WTC11 (cell line): ENCODE results near the gene BDH1. TPM values are rescaled to one million over a fixed set of nuclear protein-coding genes. Genes with fewer than 3 reads are reported as not detected.

ENCODE experiments used
- ATAC-seq: fragments of 200-7000 bp; cut with Tn5 transposase; 2 replicates; pipeline ENCODE4 v1.10.0; 2021; ENCODE audit warnings: mild to moderate bottlenecking, moderate library complexity
- CTCF ChIA-PET: fragments of 300-600 bp; sonication (Branson Sonifier 250); formaldehyde crosslinking; loops from one replicate; lab custom pipeline; 2021; ENCODE audit warnings: antibody characterized with exemption; lab: Charles Lee
- POLR2A ChIA-PET: fragments of 350-600 bp; sonication (Branson Sonifier 250); formaldehyde crosslinking; loops from one replicate; lab custom pipeline; 2021; ENCODE audit warnings: antibody characterized with exemption; lab: Charles Lee
- DNase-seq: peaks from one replicate; pipeline ENCODE4 v3.0.0; 2021; ENCODE audit warnings: low spot score
- H3K27ac Mint-ChIP-seq: 2 replicates; pipeline ENCODE4 v1.8.0; 2021; ENCODE audit warnings: mixed read lengths
- H3K27me3 Mint-ChIP-seq: 2 replicates; pipeline ENCODE4 v1.8.0; 2021; ENCODE audit warnings: low read depth, mild to moderate bottlenecking, moderate library complexity, mixed read lengths
- H3K36me3 Mint-ChIP-seq: 2 replicates; pipeline ENCODE4 v1.8.0; 2021; ENCODE audit warnings: mixed read lengths
- H3K4me1 Mint-ChIP-seq: 2 replicates; pipeline ENCODE4 v1.8.0; 2022; ENCODE audit warnings: mixed read lengths
- H3K4me3 Mint-ChIP-seq: 2 replicates; pipeline ENCODE4 v1.8.0; 2021; ENCODE audit warnings: mild to moderate bottlenecking, moderate library complexity, mixed read lengths
- H3K9me3 Mint-ChIP-seq: 2 replicates; pipeline ENCODE4 v1.8.0; 2021; ENCODE audit warnings: mixed read lengths
- CREB1 ChIP-seq: sonication (generic); formaldehyde crosslinking; IDR thresholded peaks from 2 replicates; pipeline ENCODE4 v1.8.0; 2023; ENCODE audit warnings: mild to moderate bottlenecking, missing genetic modification reagents
- CREM ChIP-seq: sonication (generic); formaldehyde crosslinking; IDR thresholded peaks from 2 replicates; pipeline ENCODE4 v1.8.1; 2022; ENCODE audit warnings: mild to moderate bottlenecking, missing genetic modification reagents, moderate library complexity
- EMX1 ChIP-seq: fragments of 250-450 bp; sonication (Bioruptor Pico); IDR thresholded peaks from 2 replicates; pipeline ENCODE4 v1.8.0; 2021; ENCODE audit warnings: mild to moderate bottlenecking
- ESRRA ChIP-seq: sonication (generic); formaldehyde crosslinking; IDR thresholded peaks from 2 replicates; pipeline ENCODE4 v1.8.1; 2022; ENCODE audit warnings: mild to moderate bottlenecking, missing genetic modification reagents, borderline replicate concordance
- FOXJ3 ChIP-seq: sonication (generic); formaldehyde crosslinking; IDR thresholded peaks from 2 replicates; pipeline ENCODE4 v1.9.0; 2021; ENCODE audit warnings: missing genetic modification reagents, mild to moderate bottlenecking, borderline replicate concordance
- FOXK1 ChIP-seq: sonication (generic); formaldehyde crosslinking; IDR thresholded peaks from 2 replicates; pipeline ENCODE4 v1.8.0; 2022; ENCODE audit warnings: mild to moderate bottlenecking, moderate library complexity, missing genetic modification reagents
- MXD4 ChIP-seq: fragments of 250-450 bp; sonication (Bioruptor Pico); IDR thresholded peaks from 2 replicates; pipeline ENCODE4 v1.8.0; 2021; ENCODE audit warnings: mild to moderate bottlenecking, moderate library complexity, borderline replicate concordance
- NFATC4 ChIP-seq: fragments of 250-450 bp; sonication (Bioruptor Pico); IDR thresholded peaks from 2 replicates; pipeline ENCODE4 v1.9.0; 2021; ENCODE audit warnings: mild to moderate bottlenecking
- NR3C1 ChIP-seq: sonication (generic); formaldehyde crosslinking; conservative IDR thresholded peaks from 2 replicates; pipeline ENCODE4 v1.8.1; 2023; ENCODE audit warnings: low read depth, mild to moderate bottlenecking, missing genetic modification reagents
- PRRX2 ChIP-seq: fragments of 250-450 bp; sonication (Bioruptor Pico); IDR thresholded peaks from 2 replicates; pipeline ENCODE4 v1.8.0; 2021; ENCODE audit warnings: mild to moderate bottlenecking
- SMAD3 ChIP-seq: sonication (generic); formaldehyde crosslinking; IDR thresholded peaks from 2 replicates; pipeline ENCODE4 v1.8.0; 2022; ENCODE audit warnings: missing genetic modification reagents, mild to moderate bottlenecking, borderline replicate concordance
- ZNF121 ChIP-seq: sonication (generic); formaldehyde crosslinking; IDR thresholded peaks from 2 replicates; pipeline ENCODE4 v1.8.0; 2023; ENCODE audit warnings: missing genetic modification reagents
- ZNF416 ChIP-seq: fragments of 250-450 bp; sonication (Bioruptor Pico); IDR thresholded peaks from 2 replicates; pipeline ENCODE4 v1.9.0; 2021; ENCODE audit warnings: mild to moderate bottlenecking, inconsistent platforms
- ZNF423 ChIP-seq: fragments of 250-450 bp; sonication (Bioruptor Pico); IDR thresholded peaks from 2 replicates; pipeline ENCODE4 v2.1.2; 2022; ENCODE audit warnings: mild to moderate bottlenecking, moderate library complexity
- total RNA-seq: library from RNA; stranded (reverse); gene quantifications from 3 replicates; pipeline ENCODE4 v1.2.3, GENCODE V29; 2021
- TF ChIP-seq, protein P1 (sequence below): sonication (generic); formaldehyde crosslinking; IDR thresholded peaks from 2 replicates; pipeline ENCODE4 v1.8.0; 2023; ENCODE audit warnings: missing genetic modification reagents, mild to moderate bottlenecking, borderline replicate concordance
- TF ChIP-seq, protein P2 (sequence below): sonication (generic); formaldehyde crosslinking; IDR thresholded peaks from 2 replicates; pipeline ENCODE4 v1.8.1; 2023; ENCODE audit warnings: mild to moderate bottlenecking, missing genetic modification reagents
- TF ChIP-seq, protein P3 (sequence below): fragments of 200-600 bp; IDR thresholded peaks from 2 replicates; pipeline ENCODE4 v1.8.0; 2022; ENCODE audit warnings: antibody characterized with exemption
- TF ChIP-seq, protein P4 (sequence below): sonication (generic); formaldehyde crosslinking; IDR thresholded peaks from 2 replicates; pipeline ENCODE4 v1.8.1; 2023; ENCODE audit warnings: mild to moderate bottlenecking, missing genetic modification reagents, moderate library complexity
- TF ChIP-seq, protein P5 (sequence below): fragments of 250-450 bp; sonication (Bioruptor Pico); conservative IDR thresholded peaks from 2 replicates; pipeline ENCODE4 v1.9.0; 2021; ENCODE audit warnings: mild to moderate bottlenecking
- TF ChIP-seq, protein P6 (sequence below): sonication (generic); formaldehyde crosslinking; IDR thresholded peaks from 2 replicates; pipeline ENCODE4 v1.8.1; 2022; ENCODE audit warnings: mild to moderate bottlenecking, missing genetic modification reagents, moderate library complexity, borderline replicate concordance
- TF ChIP-seq, protein P7 (sequence below): fragments of 250-450 bp; sonication (Bioruptor Pico); IDR thresholded peaks from 2 replicates; pipeline ENCODE4 v1.9.0; 2021; ENCODE audit warnings: mild to moderate bottlenecking
- TF ChIP-seq, protein P8 (sequence below): sonication (generic); formaldehyde crosslinking; IDR thresholded peaks from 2 replicates; pipeline ENCODE4 v1.8.1; 2023; ENCODE audit warnings: mild to moderate bottlenecking, moderate library complexity, missing genetic modification reagents

BDH1 gene
- total RNA-seq, 1 experiment from 2014 or later = 26.8 TPM

DNA sequence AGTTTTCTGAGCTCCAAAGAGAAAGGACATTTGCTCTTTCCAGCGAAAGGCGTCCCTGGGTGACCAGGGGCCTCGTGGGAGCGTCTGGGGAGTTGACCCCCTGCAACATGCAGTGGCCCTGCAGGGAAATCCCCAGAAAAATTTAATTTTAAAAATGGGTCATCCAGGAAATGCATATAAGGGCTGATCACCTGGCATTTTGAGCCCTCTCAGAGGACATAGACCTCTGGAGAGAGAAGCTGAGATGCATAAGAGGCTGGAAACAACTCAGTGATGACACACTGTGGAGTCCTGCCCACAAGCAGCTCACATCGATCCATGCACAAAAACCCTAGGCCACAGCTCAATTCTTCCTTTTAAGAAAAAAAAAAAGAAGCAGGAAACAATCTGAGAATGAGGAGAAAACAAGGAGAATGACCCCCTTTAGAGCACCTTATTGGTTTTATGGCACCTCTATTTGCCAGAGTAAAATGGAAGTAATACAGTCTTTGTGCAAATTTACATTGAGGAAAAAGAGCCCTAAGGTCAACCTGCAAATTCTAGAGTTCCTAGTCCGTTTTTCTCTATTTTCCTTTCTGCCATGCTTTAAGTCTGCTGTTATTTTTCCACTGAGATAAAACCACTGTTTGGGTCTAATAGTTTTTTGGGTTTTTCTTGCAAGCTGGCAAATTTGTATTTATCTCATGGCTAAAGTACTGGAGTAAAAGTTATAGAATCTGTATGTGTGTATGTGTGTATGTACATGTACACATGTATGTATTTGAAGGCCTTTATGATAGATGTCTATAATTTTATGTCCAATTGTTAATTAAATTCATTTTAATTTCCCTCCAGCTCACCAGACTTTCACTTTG, 6.9 kb upstream of the BDH1 start (continued):
- TF ChIP-seq, protein P1, sequence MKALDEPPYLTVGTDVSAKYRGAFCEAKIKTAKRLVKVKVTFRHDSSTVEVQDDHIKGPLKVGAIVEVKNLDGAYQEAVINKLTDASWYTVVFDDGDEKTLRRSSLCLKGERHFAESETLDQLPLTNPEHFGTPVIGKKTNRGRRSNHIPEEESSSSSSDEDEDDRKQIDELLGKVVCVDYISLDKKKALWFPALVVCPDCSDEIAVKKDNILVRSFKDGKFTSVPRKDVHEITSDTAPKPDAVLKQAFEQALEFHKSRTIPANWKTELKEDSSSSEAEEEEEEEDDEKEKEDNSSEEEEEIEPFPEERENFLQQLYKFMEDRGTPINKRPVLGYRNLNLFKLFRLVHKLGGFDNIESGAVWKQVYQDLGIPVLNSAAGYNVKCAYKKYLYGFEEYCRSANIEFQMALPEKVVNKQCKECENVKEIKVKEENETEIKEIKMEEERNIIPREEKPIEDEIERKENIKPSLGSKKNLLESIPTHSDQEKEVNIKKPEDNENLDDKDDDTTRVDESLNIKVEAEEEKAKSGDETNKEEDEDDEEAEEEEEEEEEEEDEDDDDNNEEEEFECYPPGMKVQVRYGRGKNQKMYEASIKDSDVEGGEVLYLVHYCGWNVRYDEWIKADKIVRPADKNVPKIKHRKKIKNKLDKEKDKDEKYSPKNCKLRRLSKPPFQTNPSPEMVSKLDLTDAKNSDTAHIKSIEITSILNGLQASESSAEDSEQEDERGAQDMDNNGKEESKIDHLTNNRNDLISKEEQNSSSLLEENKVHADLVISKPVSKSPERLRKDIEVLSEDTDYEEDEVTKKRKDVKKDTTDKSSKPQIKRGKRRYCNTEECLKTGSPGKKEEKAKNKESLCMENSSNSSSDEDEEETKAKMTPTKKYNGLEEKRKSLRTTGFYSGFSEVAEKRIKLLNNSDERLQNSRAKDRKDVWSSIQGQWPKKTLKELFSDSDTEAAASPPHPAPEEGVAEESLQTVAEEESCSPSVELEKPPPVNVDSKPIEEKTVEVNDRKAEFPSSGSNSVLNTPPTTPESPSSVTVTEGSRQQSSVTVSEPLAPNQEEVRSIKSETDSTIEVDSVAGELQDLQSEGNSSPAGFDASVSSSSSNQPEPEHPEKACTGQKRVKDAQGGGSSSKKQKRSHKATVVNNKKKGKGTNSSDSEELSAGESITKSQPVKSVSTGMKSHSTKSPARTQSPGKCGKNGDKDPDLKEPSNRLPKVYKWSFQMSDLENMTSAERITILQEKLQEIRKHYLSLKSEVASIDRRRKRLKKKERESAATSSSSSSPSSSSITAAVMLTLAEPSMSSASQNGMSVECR (CRISPR knock-in tag) = no peak
- TF ChIP-seq CREM (no peak), FOXK1 (CRISPR knock-in tag) (no peak), NFATC4 (no peak), ZNF423 (CRISPR knock-in tag) (no peak), PRRX2 (CRISPR knock-in tag) (no peak), ZNF121 (CRISPR knock-in tag) (no peak)
- TF ChIP-seq, protein P2, sequence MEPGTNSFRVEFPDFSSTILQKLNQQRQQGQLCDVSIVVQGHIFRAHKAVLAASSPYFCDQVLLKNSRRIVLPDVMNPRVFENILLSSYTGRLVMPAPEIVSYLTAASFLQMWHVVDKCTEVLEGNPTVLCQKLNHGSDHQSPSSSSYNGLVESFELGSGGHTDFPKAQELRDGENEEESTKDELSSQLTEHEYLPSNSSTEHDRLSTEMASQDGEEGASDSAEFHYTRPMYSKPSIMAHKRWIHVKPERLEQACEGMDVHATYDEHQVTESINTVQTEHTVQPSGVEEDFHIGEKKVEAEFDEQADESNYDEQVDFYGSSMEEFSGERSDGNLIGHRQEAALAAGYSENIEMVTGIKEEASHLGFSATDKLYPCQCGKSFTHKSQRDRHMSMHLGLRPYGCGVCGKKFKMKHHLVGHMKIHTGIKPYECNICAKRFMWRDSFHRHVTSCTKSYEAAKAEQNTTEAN (CRISPR knock-in tag) = no peak
- TF ChIP-seq, all 79 proteins: peak for 0

DNA sequence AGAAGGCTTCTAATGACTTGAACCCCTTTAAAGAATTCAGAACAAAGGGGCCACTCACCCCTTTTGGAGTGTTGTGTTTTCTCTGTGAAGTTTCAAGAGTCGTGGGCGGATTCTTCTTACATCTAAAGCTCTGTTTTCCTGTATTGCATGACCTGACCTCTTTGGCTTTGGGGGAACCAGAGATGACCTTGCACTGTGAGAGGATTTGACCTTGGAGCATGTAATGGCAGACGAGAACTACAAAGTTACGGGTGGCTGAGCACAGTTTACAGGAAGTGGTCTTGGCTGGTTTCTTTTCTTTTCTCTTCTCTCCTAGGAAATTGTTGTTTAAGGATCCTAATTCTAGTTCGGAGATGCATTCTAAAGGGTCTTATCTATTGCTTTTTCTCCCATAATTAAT, 6.2 kb upstream of the BDH1 start:
- Mint-ChIP-seq H3K4me3 (no peak overlapping the region), H3K36me3 (peaks cover 57% of the 10 kb centered on the region), H3K4me1 (peaks cover 40% of the 10 kb centered on the region), H3K27ac (no peak overlapping the region), H3K9me3 (peaks cover 64% of the 10 kb centered on the region), H3K27me3 (peaks cover 52% of the 10 kb centered on the region)
- DNase-seq (no peak), ATAC-seq (no peak)
- ChIA-PET POLR2A (no interaction called here), CTCF (no interaction called here)
- TF ChIP-seq SMAD3 (no peak), ZNF423 (CRISPR knock-in tag) (no peak), NFATC4 (no peak), MXD4 (no peak), ZNF121 (CRISPR knock-in tag) (no peak), ESRRA (no peak), ZNF416 (CRISPR knock-in tag) (no peak), FOXK1 (CRISPR knock-in tag) (no peak), EMX1 (CRISPR knock-in tag) (no peak), FOXJ3 (CRISPR knock-in tag) (no peak), NR3C1 (CRISPR knock-in tag) (no peak), CREB1 (CRISPR knock-in tag) (no peak)
- TF ChIP-seq, protein P3, sequence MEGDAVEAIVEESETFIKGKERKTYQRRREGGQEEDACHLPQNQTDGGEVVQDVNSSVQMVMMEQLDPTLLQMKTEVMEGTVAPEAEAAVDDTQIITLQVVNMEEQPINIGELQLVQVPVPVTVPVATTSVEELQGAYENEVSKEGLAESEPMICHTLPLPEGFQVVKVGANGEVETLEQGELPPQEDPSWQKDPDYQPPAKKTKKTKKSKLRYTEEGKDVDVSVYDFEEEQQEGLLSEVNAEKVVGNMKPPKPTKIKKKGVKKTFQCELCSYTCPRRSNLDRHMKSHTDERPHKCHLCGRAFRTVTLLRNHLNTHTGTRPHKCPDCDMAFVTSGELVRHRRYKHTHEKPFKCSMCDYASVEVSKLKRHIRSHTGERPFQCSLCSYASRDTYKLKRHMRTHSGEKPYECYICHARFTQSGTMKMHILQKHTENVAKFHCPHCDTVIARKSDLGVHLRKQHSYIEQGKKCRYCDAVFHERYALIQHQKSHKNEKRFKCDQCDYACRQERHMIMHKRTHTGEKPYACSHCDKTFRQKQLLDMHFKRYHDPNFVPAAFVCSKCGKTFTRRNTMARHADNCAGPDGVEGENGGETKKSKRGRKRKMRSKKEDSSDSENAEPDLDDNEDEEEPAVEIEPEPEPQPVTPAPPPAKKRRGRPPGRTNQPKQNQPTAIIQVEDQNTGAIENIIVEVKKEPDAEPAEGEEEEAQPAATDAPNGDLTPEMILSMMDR = no peak
- TF ChIP-seq, protein P4, sequence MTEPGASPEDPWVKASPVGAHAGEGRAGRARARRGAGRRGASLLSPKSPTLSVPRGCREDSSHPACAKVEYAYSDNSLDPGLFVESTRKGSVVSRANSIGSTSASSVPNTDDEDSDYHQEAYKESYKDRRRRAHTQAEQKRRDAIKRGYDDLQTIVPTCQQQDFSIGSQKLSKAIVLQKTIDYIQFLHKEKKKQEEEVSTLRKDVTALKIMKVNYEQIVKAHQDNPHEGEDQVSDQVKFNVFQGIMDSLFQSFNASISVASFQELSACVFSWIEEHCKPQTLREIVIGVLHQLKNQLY = no peak
- TF ChIP-seq, protein P5, sequence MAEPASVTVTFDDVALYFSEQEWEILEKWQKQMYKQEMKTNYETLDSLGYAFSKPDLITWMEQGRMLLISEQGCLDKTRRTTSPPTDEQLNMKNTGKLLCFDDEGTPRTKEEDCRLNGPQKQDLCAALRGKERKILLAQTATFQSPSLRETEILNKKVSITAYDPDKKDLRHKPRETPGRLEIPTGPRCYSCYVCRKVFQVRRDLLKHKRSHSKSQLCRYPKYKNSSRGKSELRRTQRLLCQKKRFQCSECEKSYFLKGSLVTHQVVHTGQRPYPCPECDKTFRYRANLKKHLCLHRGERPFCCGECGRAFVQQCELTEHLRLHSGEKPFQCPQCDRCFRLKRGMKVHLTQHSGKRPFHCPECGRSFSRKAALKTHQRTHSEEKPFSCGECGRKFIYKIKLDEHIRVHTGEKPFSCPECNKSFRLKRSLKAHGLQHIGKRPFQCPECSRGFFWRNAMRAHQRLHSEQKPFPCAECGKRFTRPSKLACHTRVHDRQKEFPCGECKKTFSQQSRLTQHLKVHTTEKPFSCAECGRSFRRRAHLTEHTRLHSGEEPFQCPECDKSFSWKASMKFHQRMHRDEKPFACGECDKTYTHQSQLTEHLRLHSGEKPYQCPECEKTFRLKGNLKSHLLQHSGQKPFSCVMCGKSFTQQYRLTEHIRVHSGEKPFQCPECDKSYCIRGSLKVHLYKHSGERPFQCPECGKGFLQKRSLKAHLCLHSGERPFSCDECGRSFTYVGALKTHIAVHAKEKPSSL = no peak
- TF ChIP-seq, protein P6, sequence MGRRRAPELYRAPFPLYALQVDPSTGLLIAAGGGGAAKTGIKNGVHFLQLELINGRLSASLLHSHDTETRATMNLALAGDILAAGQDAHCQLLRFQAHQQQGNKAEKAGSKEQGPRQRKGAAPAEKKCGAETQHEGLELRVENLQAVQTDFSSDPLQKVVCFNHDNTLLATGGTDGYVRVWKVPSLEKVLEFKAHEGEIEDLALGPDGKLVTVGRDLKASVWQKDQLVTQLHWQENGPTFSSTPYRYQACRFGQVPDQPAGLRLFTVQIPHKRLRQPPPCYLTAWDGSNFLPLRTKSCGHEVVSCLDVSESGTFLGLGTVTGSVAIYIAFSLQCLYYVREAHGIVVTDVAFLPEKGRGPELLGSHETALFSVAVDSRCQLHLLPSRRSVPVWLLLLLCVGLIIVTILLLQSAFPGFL (CRISPR knock-in tag) = no peak
- TF ChIP-seq, protein P7, sequence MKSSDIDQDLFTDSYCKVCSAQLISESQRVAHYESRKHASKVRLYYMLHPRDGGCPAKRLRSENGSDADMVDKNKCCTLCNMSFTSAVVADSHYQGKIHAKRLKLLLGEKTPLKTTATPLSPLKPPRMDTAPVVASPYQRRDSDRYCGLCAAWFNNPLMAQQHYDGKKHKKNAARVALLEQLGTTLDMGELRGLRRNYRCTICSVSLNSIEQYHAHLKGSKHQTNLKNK (CRISPR knock-in tag) = no peak
- TF ChIP-seq, protein P8, sequence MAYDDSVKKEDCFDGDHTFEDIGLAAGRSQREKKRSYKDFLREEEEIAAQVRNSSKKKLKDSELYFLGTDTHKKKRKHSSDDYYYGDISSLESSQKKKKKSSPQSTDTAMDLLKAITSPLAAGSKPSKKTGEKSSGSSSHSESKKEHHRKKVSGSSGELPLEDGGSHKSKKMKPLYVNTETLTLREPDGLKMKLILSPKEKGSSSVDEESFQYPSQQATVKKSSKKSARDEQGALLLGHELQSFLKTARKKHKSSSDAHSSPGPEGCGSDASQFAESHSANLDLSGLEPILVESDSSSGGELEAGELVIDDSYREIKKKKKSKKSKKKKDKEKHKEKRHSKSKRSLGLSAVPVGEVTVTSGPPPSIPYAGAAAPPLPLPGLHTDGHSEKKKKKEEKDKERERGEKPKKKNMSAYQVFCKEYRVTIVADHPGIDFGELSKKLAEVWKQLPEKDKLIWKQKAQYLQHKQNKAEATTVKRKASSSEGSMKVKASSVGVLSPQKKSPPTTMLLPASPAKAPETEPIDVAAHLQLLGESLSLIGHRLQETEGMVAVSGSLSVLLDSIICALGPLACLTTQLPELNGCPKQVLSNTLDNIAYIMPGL = no peak
